Caco-2 (cell line): ENCODE results near the gene IKZF4. TPM values are rescaled to one million over a fixed set of nuclear protein-coding genes. Genes with fewer than 3 reads are reported as not detected.

Experiments used
- BruUV-seq: library from RNA; stranded (reverse); fragments of 400-500 nt; replicated peaks from 2 replicates; lab custom pipeline; 2021; lab: Mats Ljungman, UMichigan
- CTCF ChIA-PET: fragments of 300-600 bp; sonication (Branson Sonifier 250); formaldehyde crosslinking; loops from one replicate; lab custom pipeline; 2022; ENCODE audit warnings: antibody characterized with exemption; lab: Charles Lee
- POLR2A ChIA-PET: fragments of 300-600 bp; sonication (Branson Sonifier 250); formaldehyde crosslinking; loops from one replicate; lab custom pipeline; 2022; ENCODE audit warnings: antibody characterized with exemption; lab: Charles Lee
- DNase-seq, 2 experiments: peaks; one replicate each; pipeline versions ENCODE4 v3.0.0 to v3.0.0-alpha.2; 2020 to 2022
- H3K27me3 ChIP-seq: replicated peaks from 2 replicates; pipeline ENCODE4 v1.6.0; 2011; ENCODE audit warnings: low read length; ENCODE audit not compliant: control insufficient read depth, insufficient read depth
- H3K36me3 ChIP-seq: 2 replicates; pipeline ENCODE4 v1.5.1; 2011; ENCODE audit warnings: low read length; ENCODE audit not compliant: control insufficient read depth, insufficient read depth
- H3K4me1 ChIP-seq: fragments of 250-450 bp; sonication (Bioruptor Pico); 2 replicates; pipeline ENCODE4 v1.5.1; 2020; ENCODE audit warnings: mild to moderate bottlenecking
- H3K4me3 ChIP-seq: 2 replicates; pipeline ENCODE4 v1.5.1; 2011; ENCODE audit warnings: low read depth, mild to moderate bottlenecking, control low read depth, low read length
- H3K9me3 ChIP-seq: fragments of 250-450 bp; sonication (Bioruptor Pico); 2 replicates; pipeline ENCODE4 v1.5.1; 2020; ENCODE audit warnings: mild to moderate bottlenecking, moderate library complexity
- H3K27ac Mint-ChIP-seq: one replicate; pipeline ENCODE4 v1.8.0; 2022; ENCODE audit warnings: mixed read lengths; ENCODE audit not compliant: unreplicated experiment
- H3K27me3 Mint-ChIP-seq: one replicate; pipeline ENCODE4 v1.8.0; 2022; ENCODE audit warnings: mixed read lengths; ENCODE audit not compliant: insufficient read depth, unreplicated experiment
- H3K36me3 Mint-ChIP-seq: one replicate; pipeline ENCODE4 v1.8.0; 2022; ENCODE audit warnings: mild to moderate bottlenecking, mixed read lengths; ENCODE audit not compliant: insufficient read depth, unreplicated experiment
- H3K4me1 Mint-ChIP-seq: one replicate; pipeline ENCODE4 v1.8.0; 2022; ENCODE audit warnings: low read depth, mixed read lengths; ENCODE audit not compliant: unreplicated experiment
- H3K4me3 Mint-ChIP-seq: one replicate; pipeline ENCODE4 v1.8.0; 2022; ENCODE audit warnings: mild to moderate bottlenecking, moderate library complexity, mixed read lengths; ENCODE audit not compliant: unreplicated experiment
- H3K9me3 Mint-ChIP-seq: one replicate; pipeline ENCODE4 v1.8.0; 2022; ENCODE audit warnings: mixed read lengths; ENCODE audit not compliant: unreplicated experiment
- CTCF ChIP-seq, 2 experiments: fragments of 200-600 bp in 1 of 2; IDR thresholded peaks; 1 replicate in 1 of 2; 2 replicates in 1 of 2; pipeline versions ENCODE4 v1.5.1 to v1.8.0; 2011 to 2022; ENCODE audit warnings: antibody characterized with exemption in 1 of 2, control low read depth in 1 of 2, inconsistent platforms in 1 of 2, low read depth in 1 of 2, low read length in 1 of 2, mild to moderate bottlenecking in 1 of 2, moderate library complexity in 1 of 2; ENCODE audit not compliant: insufficient read depth in 1 of 2, severe bottlenecking in 1 of 2, unreplicated experiment in 1 of 2
- intact Hi-C: fragments of 100-400 bp; cut with micrococcal nuclease; formaldehyde crosslinking; loops from one replicate; pipeline ENCODE4 v1.10.0; 2022; ENCODE audit not compliant: unreplicated experiment
- total RNA-seq: library from RNA; stranded (reverse); gene quantifications from 2 replicates; pipeline ENCODE4 v1.2.3, GENCODE V29; 2022

IKZF4 gene
- total RNA-seq, 1 experiment from 2014 or later = 15.7 TPM

GRCh38 chr12:56061982-56062381, 41.1 kb downstream of the IKZF4 start:
- Histone ChIP-seq H3K4me3 (no peak overlapping the region), H3K9me3 (no peaks in the 10 kb centered on the region), H3K36me3 (no peaks in the 10 kb centered on the region), H3K27me3 (no peaks in the 10 kb centered on the region), H3K4me1 (no peaks in the 10 kb centered on the region; the same call in 1 of the 2 replicates)
- intact Hi-C loops = no loop called here
- Mint-ChIP-seq H3K27me3 (no peaks in the 10 kb centered on the region), H3K4me1 (no peaks in the 10 kb centered on the region), H3K4me3 (no peak overlapping the region), H3K9me3 (no peaks in the 10 kb centered on the region), H3K27ac (no peak overlapping the region), H3K36me3 (no peaks in the 10 kb centered on the region)
- TF ChIP-seq CTCF (IDR thresholded peaks at IDR 0.05; ENCODE audit: insufficient read depth in 1 of 2, low read depth in 1 of 2, low read length in 1 of 2, severe bottlenecking in 1 of 2, unreplicated experiment in 1 of 2) = no peak
- BruUV-seq = no TSS peak
- no peak for DNase-seq
- ChIA-PET CTCF (no interaction called here), POLR2A (no interaction called here)

DNA sequence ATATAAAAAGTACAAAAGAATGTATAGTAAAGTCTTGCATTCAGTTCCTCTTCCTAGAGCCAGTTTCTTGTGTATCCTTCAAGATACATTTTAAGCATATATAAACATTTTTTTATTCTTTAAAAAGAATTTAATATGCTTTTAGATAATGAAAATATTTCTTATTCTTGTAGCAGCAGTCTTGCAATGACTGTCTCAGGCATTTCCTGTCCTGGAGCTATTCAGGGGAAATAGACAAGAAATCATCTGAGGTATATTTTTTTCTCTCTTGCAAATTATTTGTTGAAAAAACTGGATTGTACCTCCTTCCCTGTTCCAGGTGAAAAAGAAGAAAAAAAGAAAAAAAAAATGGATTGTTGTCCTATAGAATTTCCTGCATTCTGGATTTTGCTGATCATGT, 42.2 kb downstream of the IKZF4 start:
- Mint-ChIP-seq H3K36me3 (no peaks in the 10 kb centered on the region), H3K4me1 (no peaks in the 10 kb centered on the region), H3K4me3 (no peak overlapping the region), H3K9me3 (no peaks in the 10 kb centered on the region), H3K27me3 (no peaks in the 10 kb centered on the region), H3K27ac (no peak overlapping the region)
- Histone ChIP-seq H3K36me3 (no peaks in the 10 kb centered on the region), H3K4me1 (no peaks in the 10 kb centered on the region; the same call in 1 of the 2 replicates), H3K9me3 (no peaks in the 10 kb centered on the region), H3K4me3 (no peak overlapping the region), H3K27me3 (no peaks in the 10 kb centered on the region)
- POLR2A ChIA-PET = no interaction called here
- TF ChIP-seq CTCF (IDR thresholded peaks at IDR 0.05; ENCODE audit: insufficient read depth in 1 of 2, low read depth in 1 of 2, low read length in 1 of 2, severe bottlenecking in 1 of 2, unreplicated experiment in 1 of 2) = no peak
- intact Hi-C loops = no loop called here
- no TSS peak for BruUV-seq
- DNase-seq = no peak
- CTCF ChIA-PET = no interaction called here

- intact Hi-C loops = no loop called here
- POLR2A ChIA-PET = no interaction called here
- Mint-ChIP-seq H3K27me3 (no peaks in the 10 kb centered on the region), H3K27ac (no peak overlapping the region), H3K9me3 (no peaks in the 10 kb centered on the region), H3K4me1 (no peaks in the 10 kb centered on the region), H3K4me3 (no peak overlapping the region), H3K36me3 (no peaks in the 10 kb centered on the region)
- DNase-seq = no peak
- Histone ChIP-seq H3K4me1 (0 out of 2 replicates have a peak, but pooled peaks cover 3% of the 10 kb centered on the region), H3K36me3 (no peaks in the 10 kb centered on the region), H3K4me3 (no peak overlapping the region), H3K27me3 (no peaks in the 10 kb centered on the region), H3K9me3 (no peaks in the 10 kb centered on the region)
- TF ChIP-seq CTCF (IDR thresholded peaks at IDR 0.05; ENCODE audit: insufficient read depth in 1 of 2, low read depth in 1 of 2, low read length in 1 of 2, severe bottlenecking in 1 of 2, unreplicated experiment in 1 of 2) = no peak
- BruUV-seq = no TSS peak
- CTCF ChIA-PET = no interaction called here
Observed at GRCh38 chr12:56071648-56072047, 50.8 kb downstream of the IKZF4 start.
